ENCODE data around the gene FGD6.

- TF ChIP-seq CTCF (IDR thresholded peaks at IDR 0.05) (no peak), POLR2A (IDR thresholded peaks at IDR 0.05) (no peak)
These were observed 31.5 kb upstream of the FGD6 start for GRCh38 chr12:95248604-95249360.
